Liver (tissue), 9 donors: ENCODE measurements around the gene MAVS. TPM values are rescaled to one million over a fixed set of nuclear protein-coding genes. Genes with fewer than 3 reads are reported as not detected.

Source experiments
- DNase-seq: peaks from one replicate; pipeline ENCODE4 v3.0.0-alpha.2; 2017; ENCODE audit warnings: low spot score
- H3K27ac ChIP-seq, 2 donors: one replicate each; pipeline ENCODE4 v1.7.0; 2013; ENCODE audit warnings: inconsistent platforms in 2 of 2, low read length in 2 of 2, control low read depth in 1 of 2, low read depth in 1 of 2, mild to moderate bottlenecking in 1 of 2
- H3K27me3 ChIP-seq, 4 donors: one replicate each; pipeline versions ENCODE4 v1.6.1 to v1.7.0; 2013; ENCODE audit warnings: low read length in 3 of 4, inconsistent platforms in 1 of 4, mild to moderate bottlenecking in 1 of 4, moderate library complexity in 1 of 4; ENCODE audit not compliant: control insufficient read depth in 4 of 4, insufficient read depth in 4 of 4
- H3K36me3 ChIP-seq, 4 donors: one replicate each; pipeline versions ENCODE4 v1.6.1 to v1.7.0; 2013; ENCODE audit warnings: low read length in 3 of 4, mild to moderate bottlenecking in 3 of 4, low read depth in 1 of 4, moderate library complexity in 1 of 4; ENCODE audit not compliant: control insufficient read depth in 4 of 4, insufficient read depth in 3 of 4
- H3K4me1 ChIP-seq, 4 donors: one replicate each; pipeline versions ENCODE4 v1.6.1 to v1.7.0; 2013; ENCODE audit warnings: low read length in 3 of 4, mild to moderate bottlenecking in 3 of 4, moderate library complexity in 1 of 4; ENCODE audit not compliant: control insufficient read depth in 4 of 4, insufficient read depth in 4 of 4
- H3K4me3 ChIP-seq, 3 donors: one replicate each; pipeline versions ENCODE4 v1.6.1 to v1.7.0; 2013; ENCODE audit warnings: low read length in 3 of 3, control low read depth in 1 of 3, low read depth in 1 of 3, mild to moderate bottlenecking in 1 of 3
- H3K9ac ChIP-seq, 2 donors: one replicate each; pipeline ENCODE4 v1.7.0; 2013; ENCODE audit warnings: low read length in 2 of 2, mild to moderate bottlenecking in 2 of 2, moderate library complexity in 2 of 2, control low read depth in 1 of 2, low read depth in 1 of 2
- H3K9me3 ChIP-seq, 4 donors: one replicate each; pipeline versions ENCODE4 v1.6.1 to v1.7.0; 2013; ENCODE audit warnings: low read length in 3 of 4; ENCODE audit not compliant: control insufficient read depth in 4 of 4
- CTCF ChIP-seq: fragments of 150-350 bp; IDR thresholded peaks from 2 replicates; pipeline ENCODE4 v1.5.1; 2017; ENCODE audit warnings: improper control_type of control experiment, low read depth, low read length; ENCODE audit not compliant: missing input control
- EGR1 ChIP-seq, 2 donors: IDR thresholded peaks; 2 replicates each; pipeline ENCODE4 v1.6.1; 2016 to 2018; ENCODE audit warnings: antibody characterized with exemption in 2 of 2, low read depth in 2 of 2
- FOXA1 ChIP-seq: IDR thresholded peaks from 2 replicates; pipeline ENCODE4 v1.6.1; 2016; ENCODE audit warnings: antibody characterized with exemption
- FOXA2 ChIP-seq: IDR thresholded peaks from 2 replicates; pipeline ENCODE4 v1.6.1; 2016; ENCODE audit warnings: antibody characterized with exemption
- GABPA ChIP-seq, 2 donors: IDR thresholded peaks in 1 of 2; conservative IDR thresholded peaks in 1 of 2; 2 replicates each; pipeline ENCODE4 v1.6.1; 2016; ENCODE audit warnings: antibody characterized with exemption in 2 of 2, mild to moderate bottlenecking in 1 of 2, moderate library complexity in 1 of 2
- HNF4A ChIP-seq, 2 donors: conservative IDR thresholded peaks; 2 replicates each; pipeline ENCODE4 v1.6.1; 2016; ENCODE audit warnings: antibody characterized with exemption in 2 of 2, mild to moderate bottlenecking in 2 of 2
- HNF4G ChIP-seq: IDR thresholded peaks from 2 replicates; pipeline ENCODE4 v1.6.1; 2016; ENCODE audit warnings: antibody characterized with exemption
- JUND ChIP-seq, 2 donors: IDR thresholded peaks; 2 replicates each; pipeline ENCODE4 v1.6.1; 2016; ENCODE audit warnings: antibody characterized with exemption in 2 of 2
- MAX ChIP-seq: IDR thresholded peaks from 2 replicates; pipeline ENCODE4 v1.6.1; 2016; ENCODE audit warnings: antibody characterized with exemption
- NR2F2 ChIP-seq: IDR thresholded peaks from 2 replicates; pipeline ENCODE4 v1.6.1; 2016; ENCODE audit warnings: antibody characterized with exemption
- RAD21 ChIP-seq, 2 donors: IDR thresholded peaks; 2 replicates each; pipeline ENCODE4 v1.6.1; 2016; ENCODE audit warnings: antibody characterized with exemption in 2 of 2, mild to moderate bottlenecking in 2 of 2
- REST ChIP-seq: IDR thresholded peaks from 2 replicates; pipeline ENCODE4 v1.6.1; 2016; ENCODE audit warnings: antibody characterized with exemption, mild to moderate bottlenecking
- RXRA ChIP-seq, 2 donors: IDR thresholded peaks; 2 replicates each; pipeline ENCODE4 v1.6.1; 2017 to 2018; ENCODE audit warnings: antibody characterized with exemption in 2 of 2, mild to moderate bottlenecking in 1 of 2
- SP1 ChIP-seq: IDR thresholded peaks from 2 replicates; pipeline ENCODE4 v1.6.1; 2018; ENCODE audit warnings: antibody characterized with exemption, mild to moderate bottlenecking
- TAF1 ChIP-seq: conservative IDR thresholded peaks from 2 replicates; pipeline ENCODE4 v1.6.1; 2016; ENCODE audit warnings: antibody characterized with exemption, mild to moderate bottlenecking
- YY1 ChIP-seq: IDR thresholded peaks from 2 replicates; pipeline ENCODE4 v1.6.1; 2016; ENCODE audit warnings: antibody characterized with exemption, mild to moderate bottlenecking
- WGBS: extraction: QIAGEN DNeasy Blood & Tissue Kit; methylation state at CpG from one replicate; pipeline ENCODE4 v1.1.7; 2013; 5-methylcytosine and 5-hydroxymethylcytosine counted together
- polyA plus RNA-seq, 2 donors: library from polyadenylated mRNA; stranded (reverse) in 1 of 2; unstranded in 1 of 2; fragments of 200-250 nt in 1 of 2; fragments of >200 nt in 1 of 2; fragmentation: Nextera tagmentation in 1 of 2; extraction: Ambion mirVana in 1 of 2; gene quantifications; one replicate each; pipeline versions ENCODE4 v1.2.1 to v1.2.3, GENCODE V29; 2013 to 2015
- total RNA-seq, 2 donors: library from RNA; depleted of rRNA; stranded (reverse); fragments of >200 nt; gene quantifications; one replicate each; pipeline ENCODE4 v1.2.3, GENCODE V29; 2014
- TF ChIP-seq, protein P1 (sequence below): IDR thresholded peaks from 2 replicates; pipeline ENCODE4 v1.6.1; 2016; ENCODE audit warnings: antibody characterized with exemption
- TF ChIP-seq, protein P2 (sequence below): IDR thresholded peaks from 2 replicates; pipeline ENCODE4 v1.6.1; 2016; ENCODE audit warnings: antibody characterized with exemption
- donor health status: healthy.
- donor health status: healthy.
- donor health status: healthy.
- donor health status: healthy.
- donor health status: healthy.

MAVS gene
- total and polyA plus RNA-seq, 4 donors, result 4.7 to 20.9 (median 11.9) TPM

- H3K27me3 ChIP-seq, result no peaks in the 10 kb centered on the region
- no peak for DNase-seq
- no peak overlapping the region for H3K4me3 ChIP-seq
- H3K27ac ChIP-seq, result no peak overlapping the region
- TF ChIP-seq HNF4G, result no peak
- no peak for TF ChIP-seq MAX
- TF ChIP-seq EGR1 (IDR thresholded peaks at IDR 0.05; ENCODE audit: low read depth in 2 of 2), result no peak
- no peak for TF ChIP-seq JUND (IDR thresholded peaks at IDR 0.05)
- no peak for TF ChIP-seq RAD21 (IDR thresholded peaks at IDR 0.05)
- no peak for TF ChIP-seq SP1
- no peak for TF ChIP-seq FOXA2
- TF ChIP-seq, protein P1, sequence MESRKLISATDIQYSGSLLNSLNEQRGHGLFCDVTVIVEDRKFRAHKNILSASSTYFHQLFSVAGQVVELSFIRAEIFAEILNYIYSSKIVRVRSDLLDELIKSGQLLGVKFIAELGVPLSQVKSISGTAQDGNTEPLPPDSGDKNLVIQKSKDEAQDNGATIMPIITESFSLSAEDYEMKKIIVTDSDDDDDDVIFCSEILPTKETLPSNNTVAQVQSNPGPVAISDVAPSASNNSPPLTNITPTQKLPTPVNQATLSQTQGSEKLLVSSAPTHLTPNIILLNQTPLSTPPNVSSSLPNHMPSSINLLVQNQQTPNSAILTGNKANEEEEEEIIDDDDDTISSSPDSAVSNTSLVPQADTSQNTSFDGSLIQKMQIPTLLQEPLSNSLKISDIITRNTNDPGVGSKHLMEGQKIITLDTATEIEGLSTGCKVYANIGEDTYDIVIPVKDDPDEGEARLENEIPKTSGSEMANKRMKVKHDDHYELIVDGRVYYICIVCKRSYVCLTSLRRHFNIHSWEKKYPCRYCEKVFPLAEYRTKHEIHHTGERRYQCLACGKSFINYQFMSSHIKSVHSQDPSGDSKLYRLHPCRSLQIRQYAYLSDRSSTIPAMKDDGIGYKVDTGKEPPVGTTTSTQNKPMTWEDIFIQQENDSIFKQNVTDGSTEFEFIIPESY, result no peak
- peaks cover 3 to 48% (median 20%) of the 10 kb centered on the region in 4 donors for H3K36me3 ChIP-seq
- H3K9ac ChIP-seq, result no peak overlapping the region
- peaks cover 0 to 7% (median 6%) of the 10 kb centered on the region in 4 donors for H3K4me1 ChIP-seq
- 87% methylated on average over 7 of the region's 7 CpGs for WGBS
- no peaks in the 10 kb centered on the region for H3K9me3 ChIP-seq
Observed at GRCh38 chr20:3825526-3825925, 21.1 kb upstream of the MAVS start.

GRCh38 chr20:3826420-3826819 lies 20.2 kb upstream of the MAVS start:
- no peak overlapping the region for H3K9ac ChIP-seq
- peaks cover 3 to 48% (median 20%) of the 10 kb centered on the region in 4 donors for H3K36me3 ChIP-seq
- no peaks in the 10 kb centered on the region for H3K9me3 ChIP-seq
- no peak overlapping the region for H3K4me3 ChIP-seq
- H3K4me1 ChIP-seq, result peaks cover 0 to 2% (median 1%) of the 10 kb centered on the region in 4 donors
- H3K27ac ChIP-seq, result no peak overlapping the region
- no peak for DNase-seq
- 87% methylated on average over 4 of the region's 4 CpGs for WGBS
- no peaks in the 10 kb centered on the region for H3K27me3 ChIP-seq
- TF ChIP-seq, protein P1, result no peak
- TF ChIP-seq MAX, result no peak
- TF ChIP-seq, protein P2, sequence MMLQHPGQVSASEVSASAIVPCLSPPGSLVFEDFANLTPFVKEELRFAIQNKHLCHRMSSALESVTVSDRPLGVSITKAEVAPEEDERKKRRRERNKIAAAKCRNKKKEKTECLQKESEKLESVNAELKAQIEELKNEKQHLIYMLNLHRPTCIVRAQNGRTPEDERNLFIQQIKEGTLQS, result no peak
- TF ChIP-seq TAF1, result no peak
- TF ChIP-seq FOXA1, result no peak
- TF ChIP-seq SP1, result no peak
- no peak for TF ChIP-seq RAD21 (IDR thresholded peaks at IDR 0.05)
- TF ChIP-seq CTCF, result no peak
- TF ChIP-seq REST, result no peak
- no peak for TF ChIP-seq EGR1 (IDR thresholded peaks at IDR 0.05; ENCODE audit: low read depth in 2 of 2)
- TF ChIP-seq YY1, result no peak
- no peak for TF ChIP-seq GABPA (IDR thresholded peaks at IDR 0.05 in 1 of 2, conservative IDR thresholded peaks at IDR 0.05 in 1 of 2)
- no peak for TF ChIP-seq RXRA (IDR thresholded peaks at IDR 0.05)
- TF ChIP-seq NR2F2, result no peak
- no peak for TF ChIP-seq HNF4G
- TF ChIP-seq FOXA2, result no peak
- no peak for TF ChIP-seq JUND (IDR thresholded peaks at IDR 0.05)
- no peak for TF ChIP-seq HNF4A (conservative IDR thresholded peaks at IDR 0.05)
